Stimulated activated naive CD8-positive, alpha-beta T cell treated with anti-CD3 and anti-CD28 coated beads, Interleukin-15, amount 100 ng/mL, for 72 hours (primary cell): Measurements from ENCODE around the gene TMEM134.
"Not testable (repeated sequence)": the region's sequence is repeated elsewhere in the genome, so short reads cannot be mapped to it uniquely, and the experiment has no call there.

Experiments
- ATAC-seq: fragments of 150-1000 bp; cut with Tn5 transposase; 2 replicates; pipeline ENCODE4 v1.10.0; 2021; ENCODE audit warnings: mild to moderate bottlenecking, moderate library complexity
- DNase-seq, 2 donors: peaks; one replicate each; pipeline ENCODE4 v3.0.0; 2021 to 2022
- H3K27ac Mint-ChIP-seq, 2 donors: one replicate each; pipeline ENCODE4 v1.8.0; 2022; ENCODE audit warnings: mild to moderate bottlenecking in 2 of 2, mixed read lengths in 2 of 2, moderate library complexity in 2 of 2
- H3K27me3 Mint-ChIP-seq: one replicate; pipeline ENCODE4 v1.8.0; 2022; ENCODE audit warnings: mixed read lengths
- H3K4me1 Mint-ChIP-seq: one replicate; pipeline ENCODE4 v1.8.0; 2022; ENCODE audit warnings: mild to moderate bottlenecking, mixed read lengths
- H3K4me3 Mint-ChIP-seq, 2 donors: one replicate each; pipeline ENCODE4 v1.8.0; 2022; ENCODE audit warnings: mild to moderate bottlenecking in 2 of 2, mixed read lengths in 2 of 2, moderate library complexity in 1 of 2
- H3K9me3 Mint-ChIP-seq, 2 donors: one replicate each; pipeline ENCODE4 v1.8.0; 2022; ENCODE audit warnings: mixed read lengths in 2 of 2

Gene TMEM134

GRCh38 chr11:67482827-67483798 lies 14.1 kb upstream of the TMEM134 start, which contains the start of gene AIP:
AIP (plus strand) TSS chr11:67483026; CDS start chr11:67483159, 133 bp downstream.
- DNase-seq (peak; percentile 97 to 99), ATAC-seq (peak; percentile 76)
- Mint-ChIP-seq H3K27ac (peak within 1 kb of the TSS; percentile 100), H3K4me1 (peaks cover 58% of the 10 kb centered on the region), H3K4me3 (peak within 1 kb of the TSS; percentile 89 to 92), H3K27me3 (no peaks in the 10 kb centered on the region), H3K9me3 (no peaks in the 10 kb centered on the region)

GRCh38 chr11:67482275-67482826 lies 13.3 kb upstream of the TMEM134 start:
- Mint-ChIP-seq H3K4me3 (peak overlapping the region; percentile 89 to 92), H3K4me1 (peaks cover 50% of the 10 kb centered on the region), H3K9me3 (no peaks in the 10 kb centered on the region), H3K27ac (peak overlapping the region; percentile 100), H3K27me3 (no peaks in the 10 kb centered on the region)
- no peak for ATAC-seq
- no peak for DNase-seq

- H3K27me3 Mint-ChIP-seq, H3K27ac Mint-ChIP-seq, H3K4me1 Mint-ChIP-seq, H3K4me3 Mint-ChIP-seq, ATAC-seq, DNase-seq, H3K9me3 Mint-ChIP-seq: not testable (repeated sequence)
Measured at GRCh38 chr11:67477344-67478050, 8.4 kb upstream of the TMEM134 start.

GRCh38 chr11:67476692-67477091 lies 7.6 kb upstream of the TMEM134 start:
- not testable (repeated sequence) for ATAC-seq, H3K9me3 Mint-ChIP-seq, DNase-seq, H3K27me3 Mint-ChIP-seq, H3K4me3 Mint-ChIP-seq, H3K27ac Mint-ChIP-seq, H3K4me1 Mint-ChIP-seq

- no peak for DNase-seq
- Mint-ChIP-seq H3K27ac (no peak overlapping the region), H3K4me1 (peaks cover 17% of the 10 kb centered on the region), H3K9me3 (no peaks in the 10 kb centered on the region), H3K4me3 (no peak overlapping the region), H3K27me3 (no peaks in the 10 kb centered on the region)
- no peak for ATAC-seq
Measured at GRCh38 chr11:67472882-67473281, 3.8 kb upstream of the TMEM134 start.

- no peaks in the 10 kb centered on the region for H3K9me3 Mint-ChIP-seq
- H3K27me3 Mint-ChIP-seq = no peaks in the 10 kb centered on the region
- H3K27ac Mint-ChIP-seq = no peak overlapping the region
- no peak for DNase-seq
- H3K4me3 Mint-ChIP-seq = peak overlapping the region in 1 of 2 donors; percentile 92
- ATAC-seq = no peak
- peaks cover 37% of the 10 kb centered on the region for H3K4me1 Mint-ChIP-seq
Measured at GRCh38 chr11:67470337-67471002, 1.4 kb upstream of the TMEM134 start.

GRCh38 chr11:67469508-67469811 lies 409 bp upstream of the TMEM134 start:
- Mint-ChIP-seq H3K4me1 (peaks cover 47% of the 10 kb centered on the region), H3K9me3 (no peaks in the 10 kb centered on the region), H3K27ac (peak overlapping the region in 1 of 2 donors; percentile 65), H3K4me3 (peak overlapping the region; percentile 82 to 92), H3K27me3 (no peaks in the 10 kb centered on the region)
- no peak for DNase-seq
- ATAC-seq = no peak

GRCh38 chr11:67468456-67468758 lies 644 bp downstream of the TMEM134 start:
- Mint-ChIP-seq H3K9me3 (no peaks in the 10 kb centered on the region), H3K27me3 (no peaks in the 10 kb centered on the region), H3K4me3 (peak overlapping the region; percentile 92 to 95), H3K4me1 (peaks cover 55% of the 10 kb centered on the region), H3K27ac (peak overlapping the region; percentile 89 to 97)
- DNase-seq (peak in 1 of 2 donors; percentile 35), ATAC-seq (peak; percentile 19)

- peak overlapping the region; percentile 92 to 95 for H3K4me3 Mint-ChIP-seq
- H3K4me1 Mint-ChIP-seq = peaks cover 55% of the 10 kb centered on the region
- DNase-seq = no peak
- H3K27me3 Mint-ChIP-seq = no peaks in the 10 kb centered on the region
- H3K27ac Mint-ChIP-seq = peak overlapping the region; percentile 89 to 97
- no peak for ATAC-seq
- no peaks in the 10 kb centered on the region for H3K9me3 Mint-ChIP-seq
Measured at GRCh38 chr11:67468056-67468455, 995 bp downstream of the TMEM134 start.

- Mint-ChIP-seq H3K27me3 (no peaks in the 10 kb centered on the region), H3K9me3 (no peaks in the 10 kb centered on the region), H3K4me3 (peak overlapping the region; percentile 92 to 95), H3K4me1 (peaks cover 55% of the 10 kb centered on the region), H3K27ac (peak overlapping the region in 1 of 2 donors; percentile 77)
- DNase-seq = no peak
- ATAC-seq = no peak
Measured at GRCh38 chr11:67466962-67467771, 1.9 kb downstream of the TMEM134 start.

GRCh38 chr11:67466367-67466766 lies 2.7 kb downstream of the TMEM134 start:
- no peak for DNase-seq
- Mint-ChIP-seq H3K4me1 (peaks cover 55% of the 10 kb centered on the region), H3K4me3 (peak overlapping the region in 1 of 2 donors; percentile 95), H3K27ac (peak overlapping the region in 1 of 2 donors; percentile 42), H3K9me3 (no peaks in the 10 kb centered on the region), H3K27me3 (no peaks in the 10 kb centered on the region)
- ATAC-seq = no peak

GRCh38 chr11:67465530-67465929 lies 3.5 kb downstream of the TMEM134 start:
- not testable (repeated sequence) for H3K9me3 Mint-ChIP-seq, ATAC-seq, DNase-seq, H3K27me3 Mint-ChIP-seq
- peak overlapping the region; percentile 92 to 98 for H3K4me3 Mint-ChIP-seq
- H3K27ac Mint-ChIP-seq = peak overlapping the region; percentile 92 to 99
- H3K4me1 Mint-ChIP-seq = peaks cover 54% of the 10 kb centered on the region

- no peaks in the 10 kb centered on the region for H3K27me3 Mint-ChIP-seq
- H3K27ac Mint-ChIP-seq = peak overlapping the region; percentile 92 to 99
- H3K4me3 Mint-ChIP-seq = peak overlapping the region; percentile 92 to 98
- H3K4me1 Mint-ChIP-seq = peaks cover 54% of the 10 kb centered on the region
- DNase-seq (no peak), ATAC-seq (no peak)
- no peaks in the 10 kb centered on the region for H3K9me3 Mint-ChIP-seq
Measured at GRCh38 chr11:67465189-67465510, 3.9 kb downstream of the TMEM134 start.

- peak overlapping the region; percentile 92 to 99 for H3K27ac Mint-ChIP-seq
- peak overlapping the region; percentile 92 to 98 for H3K4me3 Mint-ChIP-seq
- H3K4me1 Mint-ChIP-seq = peaks cover 59% of the 10 kb centered on the region
- no peaks in the 10 kb centered on the region for H3K9me3 Mint-ChIP-seq
- no peaks in the 10 kb centered on the region for H3K27me3 Mint-ChIP-seq
- ATAC-seq (peak; percentile 84), DNase-seq (peak; percentile 92 to 95)
Measured at GRCh38 chr11:67464411-67465188, 4.5 kb downstream of the TMEM134 start.
